Spleen (tissue), 7 donors: ENCODE measurements around the gene EVA1C.

Experiments
- POLR2A ChIP-seq, 3 donors: fragments of 450-650 bp; IDR thresholded peaks; one replicate each; pipeline ENCODE4 v1.5.1; 2017; ENCODE audit warnings: antibody characterized with exemption in 3 of 3, mild to moderate bottlenecking in 1 of 3
- POLR2AphosphoS5 ChIP-seq, 3 donors: sonication (generic); formaldehyde crosslinking; IDR thresholded peaks; one replicate each; pipeline ENCODE4 v1.5.1; 2017; ENCODE audit warnings: antibody characterized with exemption in 3 of 3
- TF ChIP-seq, protein P1 (sequence below), 11 experiments: fragments of 200-600 bp in 7 of 11; fragments of 450-650 bp in 4 of 11; sonication (generic) in 4 of 11; IDR thresholded peaks in 8 of 11; conservative IDR thresholded peaks in 3 of 11; 1 replicate in 7 of 11; 2 replicates in 4 of 11; pipeline versions ENCODE4 v1.4.0 to v1.8.0; 2016 to 2021; ENCODE audit warnings: antibody characterized with exemption in 11 of 11, inconsistent platforms in 4 of 11, mild to moderate bottlenecking in 1 of 11
- donor health status: DM: no; HTN: no; CAD: no; lungs with moderate emphysema.
- donor health status: DM: no; HTN: no; CAD: no.
- donor health status: DM: no; HTN: no; CAD: no.

DNA sequence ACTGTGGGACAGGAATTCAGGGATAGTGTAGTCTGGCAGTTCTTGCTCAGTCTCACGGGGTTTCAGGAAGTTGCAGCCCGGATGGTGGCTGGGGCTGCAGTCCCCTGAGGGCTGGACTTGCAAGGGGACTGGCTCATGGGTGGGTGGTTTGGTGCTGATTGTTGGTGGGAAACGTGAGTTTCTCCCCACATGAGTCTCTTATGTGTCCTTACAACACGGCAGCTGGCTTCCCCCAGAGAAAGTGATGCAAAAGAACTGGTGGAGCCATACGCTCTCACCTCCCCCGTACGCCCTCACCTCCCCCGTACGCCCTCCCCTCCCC, 64.9 kb downstream of the EVA1C start:
- TF ChIP-seq, protein P1, sequence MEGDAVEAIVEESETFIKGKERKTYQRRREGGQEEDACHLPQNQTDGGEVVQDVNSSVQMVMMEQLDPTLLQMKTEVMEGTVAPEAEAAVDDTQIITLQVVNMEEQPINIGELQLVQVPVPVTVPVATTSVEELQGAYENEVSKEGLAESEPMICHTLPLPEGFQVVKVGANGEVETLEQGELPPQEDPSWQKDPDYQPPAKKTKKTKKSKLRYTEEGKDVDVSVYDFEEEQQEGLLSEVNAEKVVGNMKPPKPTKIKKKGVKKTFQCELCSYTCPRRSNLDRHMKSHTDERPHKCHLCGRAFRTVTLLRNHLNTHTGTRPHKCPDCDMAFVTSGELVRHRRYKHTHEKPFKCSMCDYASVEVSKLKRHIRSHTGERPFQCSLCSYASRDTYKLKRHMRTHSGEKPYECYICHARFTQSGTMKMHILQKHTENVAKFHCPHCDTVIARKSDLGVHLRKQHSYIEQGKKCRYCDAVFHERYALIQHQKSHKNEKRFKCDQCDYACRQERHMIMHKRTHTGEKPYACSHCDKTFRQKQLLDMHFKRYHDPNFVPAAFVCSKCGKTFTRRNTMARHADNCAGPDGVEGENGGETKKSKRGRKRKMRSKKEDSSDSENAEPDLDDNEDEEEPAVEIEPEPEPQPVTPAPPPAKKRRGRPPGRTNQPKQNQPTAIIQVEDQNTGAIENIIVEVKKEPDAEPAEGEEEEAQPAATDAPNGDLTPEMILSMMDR (IDR thresholded peaks at IDR 0.05 in 8 of 11, conservative IDR thresholded peaks at IDR 0.05 in 3 of 11), result no peak
- TF ChIP-seq POLR2AphosphoS5 (IDR thresholded peaks at IDR 0.05) (no peak), POLR2A (IDR thresholded peaks at IDR 0.05) (no peak)
